ENCODE data around the gene MRPS18A.

MRPS18A gene

DNA sequence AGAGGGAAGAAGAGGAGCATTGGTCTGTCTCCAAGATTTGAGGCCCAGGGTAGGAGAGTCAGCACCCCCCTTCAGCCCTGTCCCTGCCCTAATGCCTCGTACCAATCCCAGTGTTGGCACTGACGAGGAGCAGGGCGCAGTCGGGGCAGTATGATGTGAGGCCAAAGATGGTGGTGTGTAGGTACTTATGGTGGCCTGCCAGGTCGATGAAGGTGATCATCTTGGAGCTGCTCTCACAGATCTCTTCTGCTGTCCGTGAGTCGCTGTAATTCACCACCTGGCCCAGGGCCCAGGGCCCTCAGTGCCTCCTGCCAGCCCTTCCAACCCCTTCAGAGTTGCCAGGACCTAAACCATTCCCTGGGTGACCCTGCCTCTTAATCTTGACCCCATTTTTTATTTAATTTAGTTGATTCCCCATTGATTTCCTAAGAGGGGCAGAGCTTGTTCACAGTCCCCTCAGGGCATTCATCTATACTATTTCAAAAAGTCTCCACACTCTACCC lies 62.8 kb downstream of the MRPS18A start:
- no peak for DNase-seq (ENCODE audit: low read depth)
- TF ChIP-seq CTCF (conservative IDR thresholded peaks at IDR 0.05; ENCODE audit: low read length), result no peak
- no peak overlapping the region for H3K4me3 ChIP-seq (ENCODE audit: low read length)

- TF ChIP-seq CTCF (conservative IDR thresholded peaks at IDR 0.05; ENCODE audit: low read length), result no peak
- no peak overlapping the region for H3K4me3 ChIP-seq (ENCODE audit: low read length)
- DNase-seq (ENCODE audit: low read depth), result no peak
Observed at GRCh38 chr6:43623880-43624785, 63.5 kb downstream of the MRPS18A start.

GRCh38 chr6:43622541-43622940 lies 65.0 kb downstream of the MRPS18A start:
- no peak for DNase-seq (ENCODE audit: low read depth)
- no peak overlapping the region for H3K4me3 ChIP-seq (ENCODE audit: low read length)
- no peak for TF ChIP-seq CTCF (conservative IDR thresholded peaks at IDR 0.05; ENCODE audit: low read length)

DNA sequence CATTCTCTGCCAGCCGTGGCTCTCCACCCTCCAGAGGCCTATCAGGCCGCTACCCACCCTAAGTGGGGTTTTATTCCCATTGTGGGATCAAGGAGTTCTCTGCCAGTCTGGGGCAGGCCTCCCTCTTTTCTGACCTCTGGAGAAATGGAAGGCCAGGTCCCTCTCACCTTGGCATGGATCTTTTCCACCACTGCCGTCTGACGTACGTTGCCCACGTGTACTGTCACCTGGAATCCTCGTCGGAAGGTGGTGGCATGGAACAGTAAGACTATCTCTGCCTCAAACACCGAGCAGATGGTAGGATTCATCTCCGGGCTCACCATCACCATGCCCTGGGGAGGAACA lies 65.8 kb downstream of the MRPS18A start:
- no peak for DNase-seq (ENCODE audit: low read depth)
- H3K4me3 ChIP-seq (ENCODE audit: low read length), result no peak overlapping the region
- TF ChIP-seq CTCF (conservative IDR thresholded peaks at IDR 0.05; ENCODE audit: low read length), result no peak

All from AG10803 (cell line).